Thoracic aorta (tissue), 2 donors: ENCODE measurements around the gene CARD9. TPM values are rescaled to one million over a fixed set of nuclear protein-coding genes. Genes with fewer than 3 reads are reported as not detected.

Source experiments
- ATAC-seq: fragments of 150-250 bp; one replicate; pipeline ENCODE4 v1.8.0; 2017; ENCODE audit warnings: low read depth; ENCODE audit not compliant: insufficient number of reproducible peaks, low FRiP score
- DNase-seq: peaks from one replicate; pipeline ENCODE4 v3.0.0-alpha.2; 2020; ENCODE audit warnings: low spot score
- H3K27ac ChIP-seq, 2 donors: fragments of 200-600 bp; sonication (generic); 1 replicate in 1 of 2; 2 replicates in 1 of 2; pipeline ENCODE4 v1.5.1; 2016; ENCODE audit warnings: mild to moderate bottlenecking in 2 of 2, moderate library complexity in 2 of 2
- H3K27me3 ChIP-seq: fragments of 200-600 bp; sonication (generic); replicated peaks from 2 replicates; pipeline ENCODE4 v1.6.0; 2016; ENCODE audit warnings: mild to moderate bottlenecking; ENCODE audit not compliant: insufficient read depth
- H3K36me3 ChIP-seq: fragments of 200-600 bp; sonication (generic); one replicate; pipeline ENCODE4 v1.5.1; 2016
- H3K4me1 ChIP-seq, 2 donors: fragments of 200-600 bp; sonication (generic); 1 replicate in 1 of 2; 2 replicates in 1 of 2; pipeline versions ENCODE4 v1.5.1 to v1.6.0; 2016; ENCODE audit warnings: low read depth in 2 of 2, mild to moderate bottlenecking in 1 of 2; ENCODE audit not compliant: control insufficient read depth in 1 of 2
- H3K4me3 ChIP-seq: fragments of 200-600 bp; sonication (generic); 2 replicates; pipeline ENCODE4 v1.5.1; 2016; ENCODE audit warnings: mild to moderate bottlenecking
- H3K9me3 ChIP-seq: fragments of 200-600 bp; sonication (generic); 2 replicates; pipeline ENCODE4 v1.5.1; 2016
- CTCF ChIP-seq: fragments of 200-600 bp; sonication (generic); IDR thresholded peaks from one replicate; pipeline ENCODE4 v1.5.1; 2019; ENCODE audit warnings: antibody characterized with exemption
- total RNA-seq, 2 donors: library from RNA; depleted of rRNA; stranded (reverse); fragments of >200 nt; gene quantifications; one replicate each; pipeline versions ENCODE4 v1.1.0 to v1.2.3, GENCODE V29; 2016

Gene CARD9
- total RNA-seq, 2 donors from 2014 or later: 1.4 to 6.6 TPM

- Histone ChIP-seq H3K27ac (peak overlapping the region in 1 of 2 donors; percentile 21), H3K4me3 (peak overlapping the region; percentile 71), H3K9me3 (no peaks in the 10 kb centered on the region), H3K4me1 (peaks cover 4 to 40% of the 10 kb centered on the region in 2 donors), H3K36me3 (peaks cover 6% of the 10 kb centered on the region), H3K27me3 (no peaks in the 10 kb centered on the region)
- ATAC-seq (no peak), DNase-seq (no peak)
- no peak for TF ChIP-seq CTCF
Observed at GRCh38 chr9:136343121-136343883, 30.2 kb downstream of the CARD9 start.

GRCh38 chr9:136342181-136343120, 31.0 kb downstream of the CARD9 start:
- Histone ChIP-seq H3K4me3 (peak overlapping the region; percentile 71), H3K36me3 (peaks cover 12% of the 10 kb centered on the region), H3K4me1 (peaks cover 4 to 40% of the 10 kb centered on the region in 2 donors), H3K27ac (peak overlapping the region in 1 of 2 donors; percentile 5), H3K27me3 (no peaks in the 10 kb centered on the region), H3K9me3 (no peaks in the 10 kb centered on the region)
- ATAC-seq (no peak), DNase-seq (no peak)
- TF ChIP-seq CTCF: no peak

GRCh38 chr9:136341769-136342168, 31.7 kb downstream of the CARD9 start:
- Histone ChIP-seq H3K27me3 (no peaks in the 10 kb centered on the region), H3K27ac (no peak overlapping the region), H3K36me3 (peaks cover 18% of the 10 kb centered on the region), H3K4me1 (peaks cover 4 to 35% of the 10 kb centered on the region in 2 donors), H3K9me3 (no peaks in the 10 kb centered on the region), H3K4me3 (no peak overlapping the region)
- ATAC-seq (no peak), DNase-seq (no peak)
- TF ChIP-seq CTCF: no peak

GRCh38 chr9:136341042-136341655, 32.3 kb downstream of the CARD9 start:
- Histone ChIP-seq H3K27me3 (no peaks in the 10 kb centered on the region), H3K36me3 (peaks cover 25% of the 10 kb centered on the region), H3K4me3 (no peak overlapping the region), H3K4me1 (peaks cover 3 to 29% of the 10 kb centered on the region in 2 donors), H3K27ac (no peak overlapping the region), H3K9me3 (no peaks in the 10 kb centered on the region)
- ATAC-seq (no peak), DNase-seq (no peak)
- no peak for TF ChIP-seq CTCF
